ENCODE measurements around the gene PEX11A.

DNA sequence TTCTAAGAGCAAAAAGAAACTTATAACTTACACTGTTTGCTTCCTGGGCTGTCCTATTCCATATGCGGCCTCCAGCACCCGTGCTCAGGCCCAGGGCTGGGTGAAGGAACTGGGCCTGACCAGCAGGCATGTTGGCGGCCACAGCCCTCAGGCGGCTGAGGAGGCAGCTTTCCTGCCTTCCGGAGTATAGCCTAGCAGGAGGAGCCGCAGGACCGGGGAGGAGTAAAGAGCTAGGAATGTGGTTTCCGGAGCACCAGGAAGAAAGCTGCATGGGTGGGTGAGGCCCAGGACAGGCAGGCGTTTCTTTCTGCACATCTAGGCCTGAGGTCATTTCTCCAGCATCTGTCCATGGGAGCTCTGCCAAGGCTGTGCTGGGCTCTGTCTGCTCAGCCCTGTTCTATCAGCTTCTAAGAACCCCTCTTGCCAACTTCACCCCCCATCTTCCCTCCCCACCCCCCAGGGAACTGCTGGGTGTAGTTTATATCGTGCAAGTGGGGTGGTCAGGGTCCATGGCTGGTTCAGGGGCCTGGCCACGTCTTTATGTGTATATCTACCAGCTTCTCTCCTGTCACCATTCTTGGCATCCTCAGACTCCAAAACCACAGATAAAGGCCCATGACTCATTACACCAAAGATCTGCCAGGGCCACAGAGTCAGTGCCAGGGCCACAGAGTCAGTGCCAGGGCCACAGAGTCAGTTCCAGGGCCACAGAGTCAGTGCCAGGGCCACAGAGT lies 27.5 kb downstream of the PEX11A start:
- TF ChIP-seq, protein P1, sequence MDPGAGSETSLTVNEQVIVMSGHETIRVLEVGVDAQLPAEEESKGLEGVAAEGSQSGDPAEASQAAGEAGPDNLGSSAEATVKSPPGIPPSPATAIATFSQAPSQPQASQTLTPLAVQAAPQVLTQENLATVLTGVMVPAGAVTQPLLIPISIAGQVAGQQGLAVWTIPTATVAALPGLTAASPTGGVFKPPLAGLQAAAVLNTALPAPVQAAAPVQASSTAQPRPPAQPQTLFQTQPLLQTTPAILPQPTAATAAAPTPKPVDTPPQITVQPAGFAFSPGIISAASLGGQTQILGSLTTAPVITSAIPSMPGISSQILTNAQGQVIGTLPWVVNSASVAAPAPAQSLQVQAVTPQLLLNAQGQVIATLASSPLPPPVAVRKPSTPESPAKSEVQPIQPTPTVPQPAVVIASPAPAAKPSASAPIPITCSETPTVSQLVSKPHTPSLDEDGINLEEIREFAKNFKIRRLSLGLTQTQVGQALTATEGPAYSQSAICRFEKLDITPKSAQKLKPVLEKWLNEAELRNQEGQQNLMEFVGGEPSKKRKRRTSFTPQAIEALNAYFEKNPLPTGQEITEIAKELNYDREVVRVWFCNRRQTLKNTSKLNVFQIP (CRISPR knock-in tag; IDR thresholded peaks at IDR 0.05; ENCODE audit: borderline replicate concordance, low read depth): no peak
- TF ChIP-seq CSDC2 (CRISPR knock-in tag; IDR thresholded peaks at IDR 0.05): no peak
- TF ChIP-seq GLIS3 (CRISPR knock-in tag; IDR thresholded peaks at IDR 0.05): no peak
- no peak for TF ChIP-seq RARB (CRISPR knock-in tag; IDR thresholded peaks at IDR 0.05)
- TF ChIP-seq, protein P2, sequence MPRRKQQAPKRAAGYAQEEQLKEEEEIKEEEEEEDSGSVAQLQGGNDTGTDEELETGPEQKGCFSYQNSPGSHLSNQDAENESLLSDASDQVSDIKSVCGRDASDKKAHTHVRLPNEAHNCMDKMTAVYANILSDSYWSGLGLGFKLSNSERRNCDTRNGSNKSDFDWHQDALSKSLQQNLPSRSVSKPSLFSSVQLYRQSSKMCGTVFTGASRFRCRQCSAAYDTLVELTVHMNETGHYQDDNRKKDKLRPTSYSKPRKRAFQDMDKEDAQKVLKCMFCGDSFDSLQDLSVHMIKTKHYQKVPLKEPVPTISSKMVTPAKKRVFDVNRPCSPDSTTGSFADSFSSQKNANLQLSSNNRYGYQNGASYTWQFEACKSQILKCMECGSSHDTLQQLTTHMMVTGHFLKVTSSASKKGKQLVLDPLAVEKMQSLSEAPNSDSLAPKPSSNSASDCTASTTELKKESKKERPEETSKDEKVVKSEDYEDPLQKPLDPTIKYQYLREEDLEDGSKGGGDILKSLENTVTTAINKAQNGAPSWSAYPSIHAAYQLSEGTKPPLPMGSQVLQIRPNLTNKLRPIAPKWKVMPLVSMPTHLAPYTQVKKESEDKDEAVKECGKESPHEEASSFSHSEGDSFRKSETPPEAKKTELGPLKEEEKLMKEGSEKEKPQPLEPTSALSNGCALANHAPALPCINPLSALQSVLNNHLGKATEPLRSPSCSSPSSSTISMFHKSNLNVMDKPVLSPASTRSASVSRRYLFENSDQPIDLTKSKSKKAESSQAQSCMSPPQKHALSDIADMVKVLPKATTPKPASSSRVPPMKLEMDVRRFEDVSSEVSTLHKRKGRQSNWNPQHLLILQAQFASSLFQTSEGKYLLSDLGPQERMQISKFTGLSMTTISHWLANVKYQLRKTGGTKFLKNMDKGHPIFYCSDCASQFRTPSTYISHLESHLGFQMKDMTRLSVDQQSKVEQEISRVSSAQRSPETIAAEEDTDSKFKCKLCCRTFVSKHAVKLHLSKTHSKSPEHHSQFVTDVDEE (CRISPR knock-in tag; IDR thresholded peaks at IDR 0.05): no peak
- TF ChIP-seq ZFP30 (CRISPR knock-in tag; IDR thresholded peaks at IDR 0.05): no peak

Measured in SK-N-SH treated with all-trans-retinoic acid at 6 μM for 48 hours (cell line).